ENCODE results near the gene CCDC8.
A peak's percentile ranks its signal among the peaks of the same experiment; 100 is the strongest.
"Not testable (repeated sequence)": the region's sequence is repeated elsewhere in the genome, so short reads cannot be mapped to it uniquely, and the experiment has no call there.

CCDC8 gene

GRCh38 chr19:46376241-46377153 is 36.9 kb downstream of the CCDC8 start:
- no peak for DNase-seq

- not testable (repeated sequence) for DNase-seq
These were observed 37.8 kb downstream of the CCDC8 start for GRCh38 chr19:46375476-46376067.

- no peak for DNase-seq
These were observed 38.6 kb downstream of the CCDC8 start for GRCh38 chr19:46374536-46375475.

GRCh38 chr19:46373491-46374359 is 39.6 kb downstream of the CCDC8 start:
- no peak for DNase-seq

- DNase-seq: no peak
These were observed 40.4 kb downstream of the CCDC8 start for GRCh38 chr19:46372901-46373490.

- DNase-seq: no peak
These were observed 41.9 kb downstream of the CCDC8 start for GRCh38 chr19:46371371-46371901.

GRCh38 chr19:46369817-46370216 is 43.5 kb downstream of the CCDC8 start:
- no peak for DNase-seq

- no peak for DNase-seq
These were observed 45.2 kb downstream of the CCDC8 start for GRCh38 chr19:46368116-46368515.

- DNase-seq: no peak
These were observed 45.9 kb downstream of the CCDC8 start for GRCh38 chr19:46367426-46367825.

GRCh38 chr19:46366620-46367292 is 46.6 kb downstream of the CCDC8 start:
- DNase-seq: no peak

- no peak for DNase-seq
These were observed 47.8 kb downstream of the CCDC8 start for GRCh38 chr19:46365561-46365960.

GRCh38 chr19:46364359-46364758 is 49.0 kb downstream of the CCDC8 start:
- DNase-seq: no peak

- peak in 3 of 6 experiments; percentile 42 to 67 (median 67) for DNase-seq
These were observed 51.4 kb downstream of the CCDC8 start for GRCh38 chr19:46361915-46362314.
